A172 (cell line): ENCODE data around the gene CNOT4. TPM values are rescaled to one million over a fixed set of nuclear protein-coding genes. Genes with fewer than 3 reads are reported as not detected.
"Not testable (repeated sequence)": the region's sequence is repeated elsewhere in the genome, so short reads cannot be mapped to it uniquely, and the experiment has no call there.

ENCODE experiments used
- DNase-seq: peaks from one replicate; pipeline ENCODE4 v3.0.0-alpha.2; 2015; ENCODE audit warnings: low spot score
- total RNA-seq: library from RNA; depleted of rRNA; stranded (reverse); fragments of >200 nt; shearing (Covaris generic); gene quantifications from 2 replicates; pipeline ENCODE4 v1.2.3, GENCODE V29; 2014

CNOT4 gene
- total RNA-seq, 1 experiment from 2014 or later: 6.8 TPM

GRCh38 chr7:135514856-135515255, 5.0 kb upstream of the CNOT4 start:
- DNase-seq: no peak

- peak; percentile 57 for DNase-seq
Observed at GRCh38 chr7:135512135-135512887, 2.4 kb upstream of the CNOT4 start.

GRCh38 chr7:135510592-135511183, 786 bp upstream of the CNOT4 start:
- DNase-seq: peak; percentile 3

- DNase-seq: peak; percentile 73
Observed at GRCh38 chr7:135509589-135509838, 388 bp downstream of the CNOT4 start.

- DNase-seq: peak; percentile 26
Observed at GRCh38 chr7:135508883-135509588, 866 bp downstream of the CNOT4 start.

GRCh38 chr7:135501402-135501801, 8.5 kb downstream of the CNOT4 start:
- DNase-seq: no peak

- DNase-seq: no peak
Observed at GRCh38 chr7:135499818-135500217, 10.1 kb downstream of the CNOT4 start.

- not testable (repeated sequence) for DNase-seq
Observed at GRCh38 chr7:135497161-135497560, 12.7 kb downstream of the CNOT4 start.

GRCh38 chr7:135493362-135493761, 16.5 kb downstream of the CNOT4 start:
- no peak for DNase-seq

GRCh38 chr7:135492151-135492550, 17.8 kb downstream of the CNOT4 start:
- no peak for DNase-seq

GRCh38 chr7:135490783-135491182, 19.1 kb downstream of the CNOT4 start:
- DNase-seq: peak; percentile 12

GRCh38 chr7:135489791-135490190, 20.1 kb downstream of the CNOT4 start:
- DNase-seq: no peak

GRCh38 chr7:135486261-135486920, 23.5 kb downstream of the CNOT4 start:
- DNase-seq: no peak

- DNase-seq: no peak
Observed at GRCh38 chr7:135481598-135481979, 28.3 kb downstream of the CNOT4 start.

- no peak for DNase-seq
Observed at GRCh38 chr7:135480966-135481597, 28.8 kb downstream of the CNOT4 start.

GRCh38 chr7:135475521-135475920, 34.4 kb downstream of the CNOT4 start:
- no peak for DNase-seq

- DNase-seq: not testable (repeated sequence)
Observed at GRCh38 chr7:135469705-135470104, 40.2 kb downstream of the CNOT4 start.

GRCh38 chr7:135467207-135467711, 42.6 kb downstream of the CNOT4 start:
- no peak for DNase-seq

- no peak for DNase-seq
Observed at GRCh38 chr7:135466442-135467206, 43.3 kb downstream of the CNOT4 start.

- DNase-seq: no peak
Observed at GRCh38 chr7:135463908-135464307, 46.0 kb downstream of the CNOT4 start.

- DNase-seq: no peak
Observed at GRCh38 chr7:135459951-135460567, 49.8 kb downstream of the CNOT4 start.
